H1 (cell line): ENCODE data around the gene RAB3C. TPM values are rescaled to one million over a fixed set of nuclear protein-coding genes. Genes with fewer than 3 reads are reported as not detected.
"Not testable (repeated sequence)": the region's sequence is repeated elsewhere in the genome, so short reads cannot be mapped to it uniquely, and the experiment has no call there.

ENCODE experiments used
- CTCF ChIA-PET: fragments of 300-600 bp; sonication (Branson Sonifier 250); formaldehyde crosslinking; loops from one replicate; lab custom pipeline; 2021; ENCODE audit not compliant: partially characterized antibody; lab: Charles Lee
- POLR2A ChIA-PET: fragments of 300-600 bp; sonication (Branson Sonifier 250); formaldehyde crosslinking; loops from one replicate; lab custom pipeline; 2021; ENCODE audit warnings: inconsistent platforms; ENCODE audit not compliant: partially characterized antibody; lab: Charles Lee
- DNase-seq, 2 experiments: peaks; one replicate each; pipeline versions ENCODE4 v3.0.0 to v3.0.0-alpha.2; 2010 to 2022; ENCODE audit warnings: low spot score in 2 of 2, low read depth in 1 of 2, mixed read lengths in 1 of 2
- FAIRE-seq: peaks from 2 replicates; lab custom pipeline; 2011; peaks lifted over from hg19 to GRCh38; lab: Jason Lieb, UNC
- H2AFZ ChIP-seq: 2 replicates; pipeline ENCODE4 v1.8.1; 2012; ENCODE audit warnings: low read length, inconsistent platforms
- H2AK5ac ChIP-seq: 2 replicates; pipeline ENCODE4 v1.6.1; 2013; ENCODE audit warnings: low read depth, low read length
- H2BK120ac ChIP-seq: replicated peaks from 2 replicates; pipeline ENCODE3; 2013; ENCODE audit warnings: low read depth, low read length, inconsistent platforms
- H2BK12ac ChIP-seq: 2 replicates; pipeline ENCODE4 v1.6.1; 2013; ENCODE audit warnings: low read depth, low read length
- H2BK15ac ChIP-seq: 2 replicates; pipeline ENCODE4 v1.6.1; 2013; ENCODE audit warnings: low read length
- H2BK20ac ChIP-seq: 2 replicates; pipeline ENCODE4 v1.6.1; 2013; ENCODE audit warnings: low read length
- H2BK5ac ChIP-seq: 2 replicates; pipeline ENCODE4 v1.6.1; 2013; ENCODE audit warnings: low read depth, low read length
- H3K14ac ChIP-seq: 2 replicates; pipeline ENCODE4 v1.6.1; 2013; ENCODE audit warnings: inconsistent platforms; ENCODE audit not compliant: insufficient read length
- H3K18ac ChIP-seq: 2 replicates; pipeline ENCODE4 v1.6.1; 2013; ENCODE audit warnings: low read length; ENCODE audit errors: extremely low read depth
- H3K23ac ChIP-seq: 2 replicates; pipeline ENCODE4 v1.6.1; 2013; ENCODE audit warnings: inconsistent platforms; ENCODE audit not compliant: insufficient read length
- H3K23me2 ChIP-seq: 2 replicates; pipeline ENCODE4 v1.6.1; 2013; ENCODE audit warnings: low read depth, low read length
- H3K27ac ChIP-seq: 2 replicates; pipeline ENCODE4 v1.6.1; 2011; ENCODE audit warnings: low read depth, low read length, inconsistent platforms
- H3K27me3 ChIP-seq, 4 experiments: replicated peaks in 1 of 4; 1 replicate in 1 of 4; 2 replicates in 3 of 4; pipeline versions ENCODE4 v1.6.1 to v1.8.1; 2011 to 2013; ENCODE audit warnings: low read length in 3 of 4, mild to moderate bottlenecking in 3 of 4, inconsistent platforms in 2 of 4, mixed read lengths in 2 of 4, moderate library complexity in 1 of 4; ENCODE audit not compliant: control insufficient read depth in 3 of 4, insufficient read depth in 3 of 4; ENCODE audit errors: extremely low read depth in 1 of 4
- H3K36me3 ChIP-seq, 4 experiments: 2 replicates each; pipeline versions ENCODE4 v1.6.1 to v1.8.1; 2011 to 2013; ENCODE audit warnings: mild to moderate bottlenecking in 4 of 4, low read length in 3 of 4, moderate library complexity in 2 of 4, control low read depth in 1 of 4, inconsistent platforms in 1 of 4; ENCODE audit not compliant: insufficient read depth in 4 of 4, control insufficient read depth in 2 of 4
- H3K4ac ChIP-seq: replicated peaks from 2 replicates; pipeline ENCODE3; 2013; ENCODE audit warnings: low read length, low read depth, mixed read lengths, inconsistent platforms; ENCODE audit not compliant: insufficient read length
- H3K4me1 ChIP-seq, 4 experiments: replicated peaks in 1 of 4; 1 replicate in 1 of 4; 2 replicates in 3 of 4; pipeline versions ENCODE4 v1.6.1 to v1.8.1; 2011 to 2013; ENCODE audit warnings: low read length in 3 of 4, inconsistent platforms in 2 of 4, mixed read lengths in 1 of 4; ENCODE audit not compliant: insufficient read depth in 4 of 4, control insufficient read depth in 3 of 4
- H3K4me2 ChIP-seq, 2 experiments: 2 replicates each; pipeline versions ENCODE4 v1.6.1 to v1.8.1; 2011 to 2013; ENCODE audit warnings: low read depth in 2 of 2, low read length in 2 of 2, control low read depth in 1 of 2, inconsistent platforms in 1 of 2, mild to moderate bottlenecking in 1 of 2; ENCODE audit not compliant: insufficient read depth in 1 of 2
- H3K4me3 ChIP-seq, 4 experiments: fragments of 200-600, 300-600 bp in 1 of 4; sonication (generic), shearing (Covaris generic), sonication (Bioruptor Twin) in 1 of 4; 2 replicates each; pipeline versions ENCODE4 v1.5.1 to v1.8.1; 2011 to 2016; ENCODE audit warnings: low read length in 4 of 4, low read depth in 3 of 4, control low read depth in 2 of 4, inconsistent platforms in 2 of 4, mild to moderate bottlenecking in 2 of 4, mixed read lengths in 1 of 4, moderate library complexity in 1 of 4; ENCODE audit not compliant: insufficient read depth in 2 of 4; ENCODE audit errors: extremely low read depth in 1 of 4
- H3K56ac ChIP-seq: replicated peaks from 2 replicates; pipeline ENCODE3; 2013; ENCODE audit warnings: low read depth, mild to moderate bottlenecking, mixed read lengths, low read length, inconsistent platforms; ENCODE audit not compliant: insufficient read length
- H3K79me1 ChIP-seq: 2 replicates; pipeline ENCODE4 v1.6.1; 2013; ENCODE audit warnings: low read depth, low read length, control low read depth
- H3K79me2 ChIP-seq, 2 experiments: 2 replicates each; pipeline versions ENCODE4 v1.6.1 to v1.8.1; 2012 to 2013; ENCODE audit warnings: low read length in 2 of 2, mild to moderate bottlenecking in 2 of 2, inconsistent platforms in 1 of 2; ENCODE audit not compliant: insufficient read depth in 2 of 2, control insufficient read depth in 1 of 2
- H3K9ac ChIP-seq, 4 experiments: replicated peaks in 1 of 4; 1 replicate in 1 of 4; 2 replicates in 3 of 4; pipeline versions ENCODE4 v1.6.1 to v1.8.1; 2011 to 2013; ENCODE audit warnings: low read depth in 3 of 4, low read length in 3 of 4, control low read depth in 2 of 4, mild to moderate bottlenecking in 2 of 4, moderate library complexity in 2 of 4, inconsistent platforms in 1 of 4; ENCODE audit errors: extremely low read depth in 1 of 4
- H3K9me3 ChIP-seq, 2 experiments: 2 replicates each; pipeline versions ENCODE4 v1.6.1 to v1.8.1; 2012 to 2013; ENCODE audit warnings: mild to moderate bottlenecking in 2 of 2, moderate library complexity in 2 of 2, control low read depth in 1 of 2, inconsistent platforms in 1 of 2, low read depth in 1 of 2, low read length in 1 of 2, mixed read lengths in 1 of 2; ENCODE audit not compliant: insufficient read depth in 2 of 2
- H4K20me1 ChIP-seq, 2 experiments: replicated peaks in 1 of 2; 2 replicates each; pipeline versions ENCODE3 to v1.8.1; 2011 to 2013; ENCODE audit warnings: inconsistent platforms in 2 of 2, low read length in 2 of 2, mild to moderate bottlenecking in 1 of 2; ENCODE audit not compliant: insufficient read depth in 2 of 2, control insufficient read depth in 1 of 2
- H4K5ac ChIP-seq: 2 replicates; pipeline ENCODE4 v1.6.1; 2013; ENCODE audit warnings: low read length, low read depth, mixed read lengths, inconsistent platforms; ENCODE audit not compliant: insufficient read length
- H4K8ac ChIP-seq: 2 replicates; pipeline ENCODE4 v1.8.0; 2013; ENCODE audit warnings: mild to moderate bottlenecking, moderate library complexity, low read length, inconsistent platforms; ENCODE audit not compliant: insufficient read depth; ENCODE audit errors: extremely low read depth
- H4K91ac ChIP-seq: replicated peaks from 2 replicates; pipeline ENCODE3; 2013; ENCODE audit warnings: low read length, mixed read lengths, inconsistent platforms; ENCODE audit not compliant: insufficient read length
- ATF2 ChIP-seq: IDR thresholded peaks from 2 replicates; pipeline ENCODE4 v1.6.1; 2012; ENCODE audit warnings: low read length, inconsistent platforms
- CBX8 ChIP-seq: fragments of 300-800, 300-1000 bp; sonication (generic); IDR thresholded peaks from 2 replicates; pipeline ENCODE4 v1.7.1; 2016; ENCODE audit warnings: low read depth, low read length, borderline replicate concordance
- MAFK ChIP-seq: IDR thresholded peaks from 2 replicates; pipeline ENCODE4 v1.6.1; 2012; ENCODE audit warnings: low read depth, mild to moderate bottlenecking, improper control_type of control experiment, low read length
- NRF1 ChIP-seq: IDR thresholded peaks from 2 replicates; pipeline ENCODE4 v1.6.1; 2011; ENCODE audit warnings: mild to moderate bottlenecking, low read depth, low read length, improper control_type of control experiment
- WGBS, 2 experiments: shearing (Covaris generic) in 1 of 2; methylation state at CpG; one replicate each; pipeline versions ENCODE4 v1.1.6 to v1.1.7; 2013 to 2015; ENCODE audit warnings: low lambda C conversion rate in 2 of 2, mixed read lengths in 2 of 2, inconsistent platforms in 1 of 2, low coverage in 1 of 2, missing lambda C conversion rate in 1 of 2; ENCODE audit not compliant: insufficient replicate concordance in 2 of 2, insufficient coverage in 1 of 2, insufficient read length in 1 of 2; ENCODE audit errors: extremely low coverage in 1 of 2, missing lambda C conversion rate in 1 of 2; 5-methylcytosine and 5-hydroxymethylcytosine counted together
- polyA plus RNA-seq, 7 experiments: library from polyadenylated mRNA; depleted of rRNA in 3 of 7; stranded (reverse) in 5 of 7; unstranded in 2 of 7; fragments of >200 nt in 5 of 7; fragments of 200-250 nt in 2 of 7; gene quantifications; 1 replicate in 5 of 7; 2 replicates in 1 of 7; 4 replicates in 1 of 7; pipeline versions ENCODE4 v1.2.1 to v1.2.3, GENCODE V29; 2011 to 2013; ENCODE audit warnings: missing spikeins in 2 of 7, mixed read lengths in 2 of 7
- total RNA-seq: library from RNA; stranded (reverse); fragmentation: NEBNext Ultra II Directional; extraction: Animal tissue kit (Norgen Biotek cat#: 25700); gene quantifications from 2 replicates; pipeline ENCODE4 v1.2.1, GENCODE V29; 2021

Gene RAB3C
- total and polyA plus RNA-seq, 2 of the 8 experiments (the other 6 are each of a cell fraction or from before 2014, with no cell fraction given) = 14.7 to 18.3 TPM

GRCh38 chr5:58599217-58599616 is 16.3 kb downstream of the RAB3C start (continued):
- TF ChIP-seq ATF2 (no peak), CBX8 (no peak), NRF1 (no peak), MAFK (no peak)
- TF ChIP-seq, all 59 proteins: peak for 0

- H3K27ac ChIP-seq, H3K4me3 ChIP-seq, H3K23me2 ChIP-seq, H3K4me2 ChIP-seq, H3K23ac ChIP-seq, H2AFZ ChIP-seq, H4K8ac ChIP-seq, FAIRE-seq, H3K4me1 ChIP-seq, H4K91ac ChIP-seq, H3K36me3 ChIP-seq, H3K9ac ChIP-seq, H2AK5ac ChIP-seq, H3K14ac ChIP-seq, H2BK5ac ChIP-seq, H3K79me1 ChIP-seq, H3K56ac ChIP-seq, H3K4ac ChIP-seq, H2BK20ac ChIP-seq, H2BK120ac ChIP-seq, H2BK12ac ChIP-seq, H3K79me2 ChIP-seq, H3K18ac ChIP-seq, H2BK15ac ChIP-seq, H3K27me3 ChIP-seq, POLR2A ChIA-PET, H4K20me1 ChIP-seq, DNase-seq, H4K5ac ChIP-seq: not testable (repeated sequence)
- WGBS, 2 experiments = 100% methylated on average over 2 of the region's 2 CpGs; no CpG with 5 or more reads in 1 of the 2 experiments
- CTCF ChIA-PET = interaction anchor here (1.8 kb wide), 1 partner anchor 104 kb away, joined by 4 read pairs; no protein-coding TSS in a partner anchor
- H3K9me3 ChIP-seq = peaks cover 4 to 14% of the 10 kb centered on the region in 2 experiments; a peak in 2 of 4 replicates
Measured at GRCh38 chr5:58600613-58601012, 17.7 kb downstream of the RAB3C start.
